SKM-1 treated with dmso at 0.1 percent for 144 hours (cell line): ENCODE measurements around the gene CREB3.

Experiments used
- DNase-seq: peaks from one replicate; lab custom pipeline; 2025; ENCODE audit not compliant: unreplicated experiment; lab: John Stamatoyannopoulos, UW

The CREB3 gene

GRCh38 chr9:35725362-35725761, 7.1 kb upstream of the CREB3 start:
- DNase-seq, result no peak

- DNase-seq, result peak; percentile 15
Measured at GRCh38 chr9:35726931-35727330, 5.5 kb upstream of the CREB3 start.

GRCh38 chr9:35727676-35728040, 4.8 kb upstream of the CREB3 start:
- DNase-seq, result no peak

- peak; percentile 56 for DNase-seq
Measured at GRCh38 chr9:35728041-35728971, 4.2 kb upstream of the CREB3 start.

- no peak for DNase-seq
Measured at GRCh38 chr9:35729101-35729500, 3.4 kb upstream of the CREB3 start.

GRCh38 chr9:35729700-35730485, 2.6 kb upstream of the CREB3 start:
- DNase-seq, result peak; percentile 76

- no peak for DNase-seq
Measured at GRCh38 chr9:35730486-35730854, 2.0 kb upstream of the CREB3 start.

- no peak for DNase-seq
Measured at GRCh38 chr9:35731415-35732184, 866 bp upstream of the CREB3 start.

- DNase-seq, result no peak
Measured at GRCh38 chr9:35732800-35733541, 505 bp downstream of the CREB3 start.

GRCh38 chr9:35734096-35734495, 1.6 kb downstream of the CREB3 start:
- no peak for DNase-seq

- DNase-seq, result peak; percentile 74
Measured at GRCh38 chr9:35736201-35736633, 3.8 kb downstream of the CREB3 start.

- DNase-seq, result no peak
Measured at GRCh38 chr9:35737143-35737542, 4.7 kb downstream of the CREB3 start.

- no peak for DNase-seq
Measured at GRCh38 chr9:35738186-35738585, 5.7 kb downstream of the CREB3 start.

- DNase-seq, result no peak
Measured at GRCh38 chr9:35738924-35739323, 6.5 kb downstream of the CREB3 start.

- no peak for DNase-seq
Measured at GRCh38 chr9:35740243-35740642, 7.8 kb downstream of the CREB3 start.

- no peak for DNase-seq
Measured at GRCh38 chr9:35741740-35742139, 9.3 kb downstream of the CREB3 start.

GRCh38 chr9:35743452-35743851, 11.0 kb downstream of the CREB3 start:
- no peak for DNase-seq

GRCh38 chr9:35743880-35744518, 11.5 kb downstream of the CREB3 start:
- no peak for DNase-seq

- DNase-seq, result no peak
Measured at GRCh38 chr9:35745569-35745968, 13.1 kb downstream of the CREB3 start.

- DNase-seq, result no peak
Measured at GRCh38 chr9:35746583-35746982, 14.1 kb downstream of the CREB3 start.
